ENCODE data around the gene TMUB2.
"Not testable (repeated sequence)": the region's sequence is repeated elsewhere in the genome, so short reads cannot be mapped to it uniquely, and the experiment has no call there.

The TMUB2 gene

DNA sequence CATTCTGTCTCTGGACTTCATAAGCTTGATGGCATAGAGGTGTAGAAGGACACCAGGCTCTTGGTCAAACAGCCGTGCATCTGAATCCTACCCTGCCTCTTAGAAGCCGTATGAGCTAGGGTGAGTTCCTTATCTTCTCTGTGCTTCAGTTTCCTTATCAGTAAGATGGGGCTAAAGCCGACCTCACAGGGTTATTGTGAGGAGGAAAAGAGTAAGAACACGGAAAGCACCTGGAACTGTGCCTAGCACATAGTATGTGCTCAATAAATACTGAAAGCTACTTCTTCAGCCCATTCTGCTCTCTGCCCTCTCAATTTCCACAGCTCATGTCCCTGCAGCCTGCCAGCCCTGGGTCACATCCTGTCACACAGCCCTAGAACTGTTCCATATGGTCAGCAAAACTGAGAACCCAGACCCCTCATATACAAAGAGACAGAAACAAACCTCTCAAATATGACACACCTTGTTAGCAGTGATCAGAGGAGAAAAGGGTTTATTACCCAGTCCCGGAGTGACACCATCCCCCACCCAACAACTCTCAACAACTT is 49.7 kb downstream of the TMUB2 start:
- Mint-ChIP-seq H3K27me3 (peaks cover 3% of the 10 kb centered on the region), H3K36me3 (ENCODE audit: low read depth) (no peaks in the 10 kb centered on the region), H3K4me1 (ENCODE audit: low read depth) (peaks cover 9% of the 10 kb centered on the region), H3K9me3 (no peaks in the 10 kb centered on the region), H3K27ac (no peak overlapping the region), H3K4me3 (no peak overlapping the region)

GRCh38 chr17:44237886-44238285 is 51.1 kb downstream of the TMUB2 start:
- not testable (repeated sequence) for H3K36me3 Mint-ChIP-seq (ENCODE audit: low read depth); H3K27ac Mint-ChIP-seq; H3K9me3 Mint-ChIP-seq; H3K4me3 Mint-ChIP-seq; H3K4me1 Mint-ChIP-seq (ENCODE audit: low read depth); H3K27me3 Mint-ChIP-seq

DNA sequence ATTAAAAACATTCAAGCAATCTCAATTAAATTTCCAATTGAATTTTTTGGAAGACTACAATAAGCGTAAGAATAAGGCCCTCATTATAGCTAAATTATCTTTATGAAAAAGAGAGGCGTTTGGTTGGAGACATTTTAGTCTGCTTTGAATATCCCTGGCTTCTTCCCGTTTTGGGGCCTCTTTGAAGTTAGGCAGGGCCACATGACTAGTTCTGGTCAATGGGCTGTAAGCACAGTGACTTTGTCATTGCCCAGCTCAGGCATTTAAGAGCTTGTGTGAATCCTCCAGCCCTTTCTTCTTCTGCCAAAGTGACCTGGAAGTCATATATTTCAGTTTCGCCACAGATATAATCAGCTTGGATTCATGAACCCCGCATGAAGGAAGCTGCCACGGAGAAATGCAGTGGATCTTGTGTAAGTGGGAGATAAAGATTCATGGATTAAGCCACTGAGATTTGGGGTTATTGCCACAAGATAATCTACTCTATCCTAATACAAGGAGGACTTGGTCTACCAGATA is 54.4 kb downstream of the TMUB2 start:
- Mint-ChIP-seq H3K9me3 (no peaks in the 10 kb centered on the region), H3K4me3 (no peak overlapping the region), H3K27me3 (no peaks in the 10 kb centered on the region), H3K36me3 (ENCODE audit: low read depth) (no peaks in the 10 kb centered on the region), H3K27ac (no peak overlapping the region), H3K4me1 (ENCODE audit: low read depth) (peaks cover 12% of the 10 kb centered on the region)

Measured in stimulated activated naive CD8-positive, alpha-beta T cell treated with anti-CD3 and anti-CD28 coated beads, Interleukin-15, Interleukin-2, amounts not matched to agents 100 ng/mL and 50 ng/mL, for 24 hours (primary cell).